ENCODE results near the gene FAM241B.

Gene FAM241B

DNA sequence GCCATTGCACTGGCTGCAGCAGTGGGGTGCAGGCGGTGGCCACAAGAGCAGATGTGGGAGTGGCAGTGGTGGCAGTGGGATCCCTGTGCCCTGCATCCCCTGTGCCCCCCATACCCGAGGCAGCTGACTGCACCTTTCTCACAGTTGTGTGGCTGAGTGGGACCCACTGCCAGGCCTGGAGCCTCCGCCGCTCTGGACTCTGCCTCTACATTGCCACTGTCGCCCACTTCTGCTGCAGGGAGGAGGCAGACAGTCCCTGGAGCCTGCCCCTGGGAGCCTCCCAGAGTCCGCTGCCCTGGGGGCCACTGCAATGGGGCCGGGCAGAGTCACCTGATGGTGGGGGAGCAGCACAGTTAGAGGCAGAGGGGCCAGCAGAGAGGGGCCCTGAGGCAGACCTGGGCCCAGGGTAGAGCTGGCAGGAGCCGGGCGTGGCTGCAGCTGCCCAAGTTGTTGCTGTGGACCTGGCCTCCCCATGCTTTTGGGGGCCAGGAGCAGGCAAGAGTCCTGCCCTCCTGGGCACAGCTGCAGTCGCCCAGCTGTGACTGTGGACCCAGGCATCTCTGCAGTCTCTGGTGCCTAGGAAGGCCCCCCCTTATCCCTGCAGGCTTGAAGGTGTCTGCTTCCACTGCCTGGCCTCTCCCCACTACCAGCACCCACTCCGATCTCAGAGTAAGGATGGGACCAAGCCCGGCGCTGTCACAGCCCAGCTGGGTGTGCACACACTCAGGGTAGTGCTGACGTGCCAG, 22.2 kb downstream of the FAM241B start:
- TF ChIP-seq, protein P1, sequence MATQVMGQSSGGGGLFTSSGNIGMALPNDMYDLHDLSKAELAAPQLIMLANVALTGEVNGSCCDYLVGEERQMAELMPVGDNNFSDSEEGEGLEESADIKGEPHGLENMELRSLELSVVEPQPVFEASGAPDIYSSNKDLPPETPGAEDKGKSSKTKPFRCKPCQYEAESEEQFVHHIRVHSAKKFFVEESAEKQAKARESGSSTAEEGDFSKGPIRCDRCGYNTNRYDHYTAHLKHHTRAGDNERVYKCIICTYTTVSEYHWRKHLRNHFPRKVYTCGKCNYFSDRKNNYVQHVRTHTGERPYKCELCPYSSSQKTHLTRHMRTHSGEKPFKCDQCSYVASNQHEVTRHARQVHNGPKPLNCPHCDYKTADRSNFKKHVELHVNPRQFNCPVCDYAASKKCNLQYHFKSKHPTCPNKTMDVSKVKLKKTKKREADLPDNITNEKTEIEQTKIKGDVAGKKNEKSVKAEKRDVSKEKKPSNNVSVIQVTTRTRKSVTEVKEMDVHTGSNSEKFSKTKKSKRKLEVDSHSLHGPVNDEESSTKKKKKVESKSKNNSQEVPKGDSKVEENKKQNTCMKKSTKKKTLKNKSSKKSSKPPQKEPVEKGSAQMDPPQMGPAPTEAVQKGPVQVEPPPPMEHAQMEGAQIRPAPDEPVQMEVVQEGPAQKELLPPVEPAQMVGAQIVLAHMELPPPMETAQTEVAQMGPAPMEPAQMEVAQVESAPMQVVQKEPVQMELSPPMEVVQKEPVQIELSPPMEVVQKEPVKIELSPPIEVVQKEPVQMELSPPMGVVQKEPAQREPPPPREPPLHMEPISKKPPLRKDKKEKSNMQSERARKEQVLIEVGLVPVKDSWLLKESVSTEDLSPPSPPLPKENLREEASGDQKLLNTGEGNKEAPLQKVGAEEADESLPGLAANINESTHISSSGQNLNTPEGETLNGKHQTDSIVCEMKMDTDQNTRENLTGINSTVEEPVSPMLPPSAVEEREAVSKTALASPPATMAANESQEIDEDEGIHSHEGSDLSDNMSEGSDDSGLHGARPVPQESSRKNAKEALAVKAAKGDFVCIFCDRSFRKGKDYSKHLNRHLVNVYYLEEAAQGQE (IDR thresholded peaks at IDR 0.05; ENCODE audit: insufficient read depth in 1 of 2, low read depth in 2 of 2, low read length in 2 of 2), result no peak
- TF ChIP-seq SIN3A (IDR thresholded peaks at IDR 0.05; ENCODE audit: borderline replicate concordance, insufficient read depth, low read length), result no peak
- no peak for TF ChIP-seq TAF1 (IDR thresholded peaks at IDR 0.05; ENCODE audit: borderline replicate concordance, insufficient read depth, low read length)
- no peak for TF ChIP-seq FOXP2 (optimal IDR thresholded peaks at IDR 0.05; ENCODE audit: borderline replicate concordance, extremely low read depth, extremely low read length, insufficient read depth)
- TF ChIP-seq POLR2AphosphoS5 (IDR thresholded peaks at IDR 0.05; ENCODE audit: low read depth, low read length), result no peak

DNA sequence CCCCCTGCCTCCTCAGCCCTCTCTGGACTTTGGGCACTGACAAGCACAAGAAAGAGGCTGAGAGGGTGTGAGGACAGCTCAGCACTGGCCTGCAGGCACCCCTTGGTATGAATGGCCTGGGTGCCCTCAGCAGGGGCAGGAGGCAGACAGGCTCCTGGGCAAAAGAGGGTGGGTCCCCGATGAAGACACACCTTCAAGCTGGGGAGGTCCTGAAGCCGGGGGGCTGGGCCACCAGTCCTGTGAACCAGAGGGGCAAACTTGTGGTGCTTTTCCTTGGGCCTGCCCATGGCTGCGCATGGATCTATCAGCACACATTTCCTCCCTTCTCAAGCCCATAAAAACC, 22.8 kb downstream of the FAM241B start:
- no peak for TF ChIP-seq FOXP2 (optimal IDR thresholded peaks at IDR 0.05; ENCODE audit: borderline replicate concordance, extremely low read depth, extremely low read length, insufficient read depth)
- TF ChIP-seq POLR2AphosphoS5 (IDR thresholded peaks at IDR 0.05; ENCODE audit: low read depth, low read length), result no peak
- no peak for TF ChIP-seq SIN3A (IDR thresholded peaks at IDR 0.05; ENCODE audit: borderline replicate concordance, insufficient read depth, low read length)
- TF ChIP-seq TAF1 (IDR thresholded peaks at IDR 0.05; ENCODE audit: borderline replicate concordance, insufficient read depth, low read length), result no peak

DNA sequence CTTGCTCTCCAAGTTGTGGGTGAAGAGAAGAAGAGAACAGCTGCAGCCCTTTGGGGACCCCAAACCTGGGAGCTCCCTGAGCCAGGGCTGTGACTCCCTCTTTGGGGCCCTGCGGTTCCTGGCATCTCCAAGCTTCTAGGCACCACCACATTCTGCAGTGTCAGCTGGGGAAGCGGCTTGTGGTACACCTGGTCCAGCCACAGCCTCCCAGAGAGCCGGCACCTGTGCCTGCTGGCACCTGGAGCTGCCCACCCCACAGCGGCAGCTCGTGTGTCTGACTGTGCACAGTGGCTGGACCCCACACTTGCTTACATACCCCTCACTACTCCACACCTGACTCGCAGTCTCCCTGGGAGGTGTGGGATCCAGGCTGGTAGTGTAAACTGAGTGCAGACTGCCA, 23.5 kb downstream of the FAM241B start:
- TF ChIP-seq, protein P1 (IDR thresholded peaks at IDR 0.05; ENCODE audit: insufficient read depth in 1 of 2, low read depth in 2 of 2, low read length in 2 of 2), result no peak
- TF ChIP-seq SIN3A (IDR thresholded peaks at IDR 0.05; ENCODE audit: borderline replicate concordance, insufficient read depth, low read length) (no peak), TAF1 (IDR thresholded peaks at IDR 0.05; ENCODE audit: borderline replicate concordance, insufficient read depth, low read length) (no peak), POLR2AphosphoS5 (IDR thresholded peaks at IDR 0.05; ENCODE audit: low read depth, low read length) (no peak), FOXP2 (optimal IDR thresholded peaks at IDR 0.05; ENCODE audit: borderline replicate concordance, extremely low read depth, extremely low read length, insufficient read depth) (no peak)

DNA sequence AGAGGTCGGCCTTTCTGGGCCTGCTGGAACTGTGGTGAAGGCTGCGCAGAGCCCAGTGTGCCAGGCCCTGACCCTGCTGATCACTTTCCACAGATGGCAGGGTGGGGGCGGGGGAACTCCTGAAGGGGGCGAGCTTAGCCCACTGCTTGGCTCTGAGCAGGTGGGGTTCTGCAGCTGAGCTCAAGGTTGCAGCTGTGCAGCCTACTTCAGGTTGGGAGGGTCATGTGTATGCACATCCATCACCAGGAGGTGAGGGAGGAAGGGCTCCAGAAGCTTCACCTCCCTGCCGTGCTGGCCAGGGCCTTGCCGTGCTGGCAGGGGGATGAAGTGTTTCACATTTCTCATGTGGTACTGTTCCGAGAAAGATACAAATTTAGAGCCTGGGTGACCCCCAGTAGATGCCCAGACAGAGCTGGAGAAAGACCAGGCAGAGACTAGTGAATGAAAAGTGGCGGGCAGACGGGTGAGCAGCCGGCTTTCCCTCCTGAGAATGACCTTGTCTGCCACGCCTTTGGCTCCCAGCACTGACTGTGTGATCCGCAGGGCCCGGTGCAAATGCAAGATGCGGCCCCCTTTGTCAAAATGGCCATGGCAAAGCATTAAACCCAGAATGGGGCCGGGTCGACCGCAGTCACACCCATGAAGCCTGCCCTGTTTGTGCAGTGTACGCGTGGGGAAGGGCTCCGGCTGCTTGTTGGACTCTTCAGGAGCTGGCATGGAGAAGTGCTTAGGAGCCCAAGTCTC, 25.2 kb downstream of the FAM241B start:
- TF ChIP-seq TAF1 (IDR thresholded peaks at IDR 0.05; ENCODE audit: borderline replicate concordance, insufficient read depth, low read length), result no peak
- TF ChIP-seq, protein P1 (IDR thresholded peaks at IDR 0.05; ENCODE audit: insufficient read depth in 1 of 2, low read depth in 2 of 2, low read length in 2 of 2), result no peak
- no peak for TF ChIP-seq SIN3A (IDR thresholded peaks at IDR 0.05; ENCODE audit: borderline replicate concordance, insufficient read depth, low read length)
- no peak for TF ChIP-seq POLR2AphosphoS5 (IDR thresholded peaks at IDR 0.05; ENCODE audit: low read depth, low read length)
- no peak for TF ChIP-seq FOXP2 (optimal IDR thresholded peaks at IDR 0.05; ENCODE audit: borderline replicate concordance, extremely low read depth, extremely low read length, insufficient read depth)

DNA sequence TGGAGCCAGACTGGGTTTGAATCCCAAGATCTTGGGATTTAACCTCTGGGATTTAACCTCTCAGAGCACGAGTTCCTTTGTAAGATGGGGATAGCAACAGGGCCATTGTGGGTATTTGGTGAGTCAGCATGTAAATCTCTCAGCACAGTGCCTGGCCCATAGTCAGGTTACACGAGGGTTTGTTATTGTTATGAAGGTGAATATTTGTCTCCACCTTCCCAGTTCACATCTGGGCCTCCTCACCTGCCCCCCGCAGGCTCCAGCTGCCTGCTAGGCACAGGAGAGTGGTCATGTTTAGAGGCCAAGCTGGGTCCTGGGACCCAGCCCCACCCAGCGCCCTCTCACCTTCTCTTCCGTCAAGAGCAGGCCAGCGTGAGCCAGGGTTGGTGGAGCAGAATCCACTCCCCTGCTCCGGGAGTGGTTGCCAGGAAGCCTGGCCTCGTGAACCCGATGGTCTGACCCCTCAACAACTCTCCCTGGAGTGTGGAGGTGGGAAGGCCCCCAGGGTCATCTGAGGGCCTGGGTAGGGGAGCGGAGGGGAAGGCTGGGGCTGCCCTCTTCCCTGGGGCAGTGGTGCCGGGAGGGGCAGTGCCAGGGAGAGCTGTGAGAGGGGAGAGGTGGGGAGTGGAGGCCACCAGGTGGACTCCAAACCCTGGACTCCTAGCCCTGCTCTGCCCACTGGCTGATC, 26.0 kb downstream of the FAM241B start:
- TF ChIP-seq, protein P1 (IDR thresholded peaks at IDR 0.05; ENCODE audit: insufficient read depth in 1 of 2, low read depth in 2 of 2, low read length in 2 of 2), result no peak
